ENCODE data around the gene PUM1. TPM values are rescaled to one million over a fixed set of nuclear protein-coding genes. Genes with fewer than 3 reads are reported as not detected.

The PUM1 gene
- total and polyA plus RNA-seq, 2 donors (not counting 3 experiments of a cell fraction or from before 2014, with no cell fraction given) = 94.7 to 124 TPM

DNA sequence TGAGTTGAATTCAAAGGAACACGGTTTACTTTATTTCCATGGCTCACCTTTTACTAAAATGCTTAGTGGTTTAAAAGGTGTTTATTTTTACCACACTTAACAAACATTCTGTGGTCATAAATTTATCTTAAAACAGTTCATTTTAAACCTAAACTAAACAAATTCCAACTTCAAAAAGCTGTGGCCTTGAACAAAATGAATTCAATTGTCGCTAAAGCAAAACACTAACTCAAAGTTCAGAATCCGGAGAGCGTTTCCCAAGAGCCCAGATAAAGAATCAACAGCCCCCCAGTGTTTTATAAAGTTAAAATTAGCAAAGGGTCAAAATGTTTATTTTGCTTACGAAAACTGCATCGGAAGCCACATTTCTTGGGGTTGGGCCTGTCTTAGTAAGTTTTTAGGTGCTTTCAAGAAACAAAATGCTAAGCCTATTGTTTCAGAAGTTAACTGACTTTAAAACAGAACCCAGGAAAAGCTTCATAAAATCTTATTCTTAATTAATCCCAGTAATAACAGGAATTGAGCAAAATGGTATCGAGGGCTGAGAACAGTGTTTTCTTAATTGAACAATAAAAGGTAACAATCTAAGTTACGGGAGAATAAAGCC lies 1.3 kb downstream of the PUM1 start:
- TF ChIP-seq MAX (IDR thresholded peaks at IDR 0.05; ENCODE audit: insufficient read depth, insufficient read length) = no peak
- no peak for TF ChIP-seq EZH2 (IDR thresholded peaks at IDR 0.05; ENCODE audit: borderline replicate concordance, low read depth, low read length, severe bottlenecking)
- intact Hi-C loops (cut with micrococcal nuclease) = loop anchor here (2.0 kb wide), 4 partner anchors 57 to 233 kb away; partner anchors contain the start of genes SNRNP40 and ZCCHC17
- peak overlapping the region; percentile 98 for H3K27ac ChIP-seq (ENCODE audit: insufficient read depth, low read depth, low read length)
- peak overlapping the region; percentile 100 for H3K9ac ChIP-seq (replicated peaks; ENCODE audit: extremely low read depth, insufficient read depth, low read length)
- peak; percentile 59 for FAIRE-seq
- H3K9me1 ChIP-seq (replicated peaks; ENCODE audit: control insufficient read depth, extremely low read depth, insufficient read depth, low read length) = no peaks in the 10 kb centered on the region
- ChIA-PET POLR2A (interaction anchor here (0.6 to 1.0 kb wide), 3 partner anchors 10 to 54 kb away, joined by 3 to 7 read pairs (median 7); no protein-coding TSS in a partner anchor), CTCF (interaction anchor here (1.0 to 1.1 kb wide), 2 partner anchors 122 to 135 kb away, joined by 3 to 4 read pairs; no protein-coding TSS in a partner anchor)
- H4K20me1 ChIP-seq (replicated peaks; ENCODE audit: control insufficient read depth, extremely low read depth, insufficient read depth, low read length) = peaks cover 9% of the 10 kb centered on the region
- H3K4me2 ChIP-seq (ENCODE audit: insufficient read depth, low read length) = peak overlapping the region; percentile 99
- H3K4me1 ChIP-seq (ENCODE audit: control insufficient read depth, extremely low read depth, insufficient read depth, low read length) = peaks cover 11% of the 10 kb centered on the region
- dilution Hi-C loops (cut with MboI; ENCODE audit: extremely low pct_ligation_motif_present, low sequenced_read_pairs) = no loop called here
- peak overlapping the region; percentile 82 to 99 (median 97) for H3K4me3 ChIP-seq (replicated peaks in 1 of 3; ENCODE audit: insufficient read depth in 1 of 3, low read depth in 1 of 3, low read length in 3 of 3)
- no TSS peak for BruUV-seq (replicated peaks)
- peak; percentile 48 for DNase-seq (ENCODE audit: low read depth, low spot score)
- H3K36me3 ChIP-seq (ENCODE audit: control insufficient read depth in 2 of 2, extremely low read depth in 1 of 2, insufficient read depth in 2 of 2, low read length in 2 of 2) = peaks cover 2% of the 10 kb centered on the region in 2 experiments
- no peaks in the 10 kb centered on the region for H3K9me3 ChIP-seq (replicated peaks; ENCODE audit: control insufficient read depth, insufficient read depth, low read length)
- H3K27me3 ChIP-seq (ENCODE audit: control insufficient read depth in 2 of 2, insufficient read depth in 2 of 2, low read length in 2 of 2) = no peaks in the 10 kb centered on the region
- peaks cover 62% of the 10 kb centered on the region for H3K79me2 ChIP-seq (ENCODE audit: control insufficient read depth, insufficient read depth, low read length)
- H2AFZ ChIP-seq (ENCODE audit: low read depth, low read length) = no peak overlapping the region

DNA sequence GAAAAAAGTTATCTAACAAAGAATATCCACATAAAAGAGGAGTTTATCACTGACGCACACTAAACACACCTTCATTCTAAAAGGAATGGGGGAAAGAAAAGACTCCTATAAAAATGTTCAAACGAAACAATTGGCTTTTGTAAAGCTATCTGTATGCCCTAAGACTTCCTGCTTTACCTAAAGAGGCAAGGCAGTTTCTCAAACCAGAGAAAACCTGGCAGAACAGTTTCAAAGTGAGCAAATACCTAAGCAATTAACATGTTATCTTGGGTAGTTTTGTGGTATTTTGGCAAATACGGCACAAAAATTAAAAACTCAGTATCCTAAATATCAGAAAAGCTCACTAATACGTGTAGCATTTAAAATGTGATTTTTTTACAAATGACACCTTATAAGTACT lies 1.9 kb downstream of the PUM1 start:
- H3K27me3 ChIP-seq (ENCODE audit: control insufficient read depth in 2 of 2, insufficient read depth in 2 of 2, low read length in 2 of 2) = no peaks in the 10 kb centered on the region
- peak; percentile 64 for FAIRE-seq
- CTCF ChIA-PET = interaction anchor here (1.0 to 1.1 kb wide), 2 partner anchors 121 to 135 kb away, joined by 3 to 4 read pairs; no protein-coding TSS in a partner anchor
- no peak overlapping the region for H2AFZ ChIP-seq (ENCODE audit: low read depth, low read length)
- peak overlapping the region; percentile 99 for H3K4me2 ChIP-seq (ENCODE audit: insufficient read depth, low read length)
- no peaks in the 10 kb centered on the region for H3K9me1 ChIP-seq (replicated peaks; ENCODE audit: control insufficient read depth, extremely low read depth, insufficient read depth, low read length)
- TF ChIP-seq MAX (IDR thresholded peaks at IDR 0.05; ENCODE audit: insufficient read depth, insufficient read length) (no peak), POLR2AphosphoS5 (IDR thresholded peaks at IDR 0.05; ENCODE audit: insufficient read depth, low read depth, low read length) (no peak), MYC (IDR thresholded peaks at IDR 0.05; ENCODE audit: low read depth, low read length) (no peak), POLR2A (IDR thresholded peaks at IDR 0.05; ENCODE audit: low read depth, low read length) (no peak), JUN (IDR thresholded peaks at IDR 0.05; ENCODE audit: borderline replicate concordance, insufficient read depth, insufficient read length, low read depth) (no peak), GATA2 (IDR thresholded peaks at IDR 0.05; ENCODE audit: insufficient read depth, insufficient read length, low read depth, low read length) (no peak), EZH2 (IDR thresholded peaks at IDR 0.05; ENCODE audit: borderline replicate concordance, low read depth, low read length, severe bottlenecking) (no peak), FOS (IDR thresholded peaks at IDR 0.05; ENCODE audit: borderline replicate concordance, insufficient read depth, low read length) (no peak)
- TF ChIP-seq, protein P1, sequence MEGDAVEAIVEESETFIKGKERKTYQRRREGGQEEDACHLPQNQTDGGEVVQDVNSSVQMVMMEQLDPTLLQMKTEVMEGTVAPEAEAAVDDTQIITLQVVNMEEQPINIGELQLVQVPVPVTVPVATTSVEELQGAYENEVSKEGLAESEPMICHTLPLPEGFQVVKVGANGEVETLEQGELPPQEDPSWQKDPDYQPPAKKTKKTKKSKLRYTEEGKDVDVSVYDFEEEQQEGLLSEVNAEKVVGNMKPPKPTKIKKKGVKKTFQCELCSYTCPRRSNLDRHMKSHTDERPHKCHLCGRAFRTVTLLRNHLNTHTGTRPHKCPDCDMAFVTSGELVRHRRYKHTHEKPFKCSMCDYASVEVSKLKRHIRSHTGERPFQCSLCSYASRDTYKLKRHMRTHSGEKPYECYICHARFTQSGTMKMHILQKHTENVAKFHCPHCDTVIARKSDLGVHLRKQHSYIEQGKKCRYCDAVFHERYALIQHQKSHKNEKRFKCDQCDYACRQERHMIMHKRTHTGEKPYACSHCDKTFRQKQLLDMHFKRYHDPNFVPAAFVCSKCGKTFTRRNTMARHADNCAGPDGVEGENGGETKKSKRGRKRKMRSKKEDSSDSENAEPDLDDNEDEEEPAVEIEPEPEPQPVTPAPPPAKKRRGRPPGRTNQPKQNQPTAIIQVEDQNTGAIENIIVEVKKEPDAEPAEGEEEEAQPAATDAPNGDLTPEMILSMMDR (IDR thresholded peaks at IDR 0.05; ENCODE audit: extremely low read depth in 1 of 2, insufficient read depth in 1 of 2, low read depth in 1 of 2, low read length in 2 of 2) = no peak
- peak; percentile 51 for DNase-seq (ENCODE audit: low read depth, low spot score)
- peak overlapping the region; percentile 98 for H3K27ac ChIP-seq (ENCODE audit: insufficient read depth, low read depth, low read length)
- peaks cover 13% of the 10 kb centered on the region for H4K20me1 ChIP-seq (replicated peaks; ENCODE audit: control insufficient read depth, extremely low read depth, insufficient read depth, low read length)
- BruUV-seq (replicated peaks) = no TSS peak
- POLR2A ChIA-PET = interaction anchor here (1.0 kb wide), 1 partner anchor 33 kb away, joined by 3 read pairs; no protein-coding TSS in a partner anchor
- dilution Hi-C loops (cut with MboI; ENCODE audit: extremely low pct_ligation_motif_present, low sequenced_read_pairs) (no loop called here), intact Hi-C loops (cut with micrococcal nuclease) (loop anchor here (1.0 to 2.0 kb wide), 5 partner anchors 8 to 233 kb away; partner anchors contain the start of genes SNRNP40 and ZCCHC17)
- peak overlapping the region; percentile 82 to 99 (median 97) for H3K4me3 ChIP-seq (replicated peaks in 1 of 3; ENCODE audit: insufficient read depth in 1 of 3, low read depth in 1 of 3, low read length in 3 of 3)
- peaks cover 68% of the 10 kb centered on the region for H3K79me2 ChIP-seq (ENCODE audit: control insufficient read depth, insufficient read depth, low read length)
- H3K36me3 ChIP-seq (ENCODE audit: control insufficient read depth in 2 of 2, extremely low read depth in 1 of 2, insufficient read depth in 2 of 2, low read length in 2 of 2) = peaks cover 3 to 7% of the 10 kb centered on the region in 2 experiments
- H3K4me1 ChIP-seq (ENCODE audit: control insufficient read depth, extremely low read depth, insufficient read depth, low read length) = peaks cover 11% of the 10 kb centered on the region
- H3K9ac ChIP-seq (replicated peaks; ENCODE audit: extremely low read depth, insufficient read depth, low read length) = peak overlapping the region; percentile 100
- no peaks in the 10 kb centered on the region for H3K9me3 ChIP-seq (replicated peaks; ENCODE audit: control insufficient read depth, insufficient read depth, low read length)
